ENCODE data around the gene LCP2. TPM values are rescaled to one million over a fixed set of nuclear protein-coding genes. Genes with fewer than 3 reads are reported as not detected.

The LCP2 gene
- total RNA-seq, 1 donor from 2014 or later = not detected

DNA sequence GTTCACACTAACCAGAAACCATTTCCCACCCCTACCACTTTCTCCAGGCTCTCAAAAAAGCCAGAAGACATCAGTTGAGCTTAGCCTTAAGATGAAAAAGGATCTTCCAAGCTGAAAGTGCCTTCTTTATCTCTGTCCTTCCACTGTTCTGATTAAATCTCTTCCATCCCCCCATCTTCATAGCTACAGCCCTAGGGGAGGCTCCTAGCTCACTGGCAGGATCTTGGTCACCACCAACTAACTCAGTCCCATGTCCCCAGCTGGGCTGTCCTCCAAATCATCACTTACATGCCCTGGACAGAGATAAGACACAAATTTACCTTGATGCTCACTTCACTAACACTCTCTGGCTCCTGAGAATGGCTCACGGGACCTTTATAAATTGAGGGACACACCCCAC, 14.3 kb downstream of the LCP2 start:
- Mint-ChIP-seq H3K27ac (no peak overlapping the region), H3K4me3 (no peak overlapping the region), H3K9me3 (peaks cover 14% of the 10 kb centered on the region), H3K27me3 (ENCODE audit: insufficient read depth, low read depth) (peaks cover 13% of the 10 kb centered on the region), H3K4me1 (peaks cover 18% of the 10 kb centered on the region), H3K36me3 (no peaks in the 10 kb centered on the region)
- Histone ChIP-seq H3K4me3 (no peak overlapping the region), H3K36me3 (no peaks in the 10 kb centered on the region), H3K9me3 (ENCODE audit: low read depth) (no peaks in the 10 kb centered on the region), H3K4me1 (peaks cover 24% of the 10 kb centered on the region), H3K9ac (no peak overlapping the region), H2AFZ (replicated peaks) (no peak overlapping the region), H3F3A (ENCODE audit: low read depth) (peaks cover 23% of the 10 kb centered on the region), H4K20me1 (ENCODE audit: low read depth) (no peaks in the 10 kb centered on the region), H3K4me2 (no peak overlapping the region), H3K79me2 (ENCODE audit: low read depth) (no peaks in the 10 kb centered on the region), H3K27ac (no peak overlapping the region), H3K27me3 (no peaks in the 10 kb centered on the region)
- TF ChIP-seq EZH2phosphoT487 (IDR thresholded peaks at IDR 0.05) = no peak
- no peak for DNase-seq (ENCODE audit: low spot score)

GRCh38 chr5:170280011-170280493, 17.5 kb downstream of the LCP2 start:
- Histone ChIP-seq H3F3A (ENCODE audit: low read depth) (peaks cover 23% of the 10 kb centered on the region), H3K27me3 (peaks cover 8% of the 10 kb centered on the region), H3K4me2 (peak overlapping the region; percentile 57), H3K79me2 (ENCODE audit: low read depth) (no peaks in the 10 kb centered on the region), H3K9ac (no peak overlapping the region), H3K36me3 (no peaks in the 10 kb centered on the region), H3K4me1 (peaks cover 29% of the 10 kb centered on the region), H2AFZ (replicated peaks) (peak overlapping the region; percentile 60), H3K27ac (no peak overlapping the region), H4K20me1 (ENCODE audit: low read depth) (no peaks in the 10 kb centered on the region), H3K4me3 (no peak overlapping the region), H3K9me3 (ENCODE audit: low read depth) (no peaks in the 10 kb centered on the region)
- no peak overlapping the region for H3K27ac Mint-ChIP-seq
- peaks cover 12% of the 10 kb centered on the region for H3K27me3 Mint-ChIP-seq (ENCODE audit: insufficient read depth, low read depth)
- DNase-seq (ENCODE audit: low spot score) = peak; percentile 68
- H3K9me3 Mint-ChIP-seq = peaks cover 6% of the 10 kb centered on the region
- H3K4me1 Mint-ChIP-seq = peaks cover 24% of the 10 kb centered on the region
- H3K36me3 Mint-ChIP-seq = no peaks in the 10 kb centered on the region
- H3K4me3 Mint-ChIP-seq = no peak overlapping the region
- TF ChIP-seq EZH2phosphoT487 (IDR thresholded peaks at IDR 0.05) = no peak
- no peak for TF ChIP-seq EZH2 (IDR thresholded peaks at IDR 0.05)

DNA sequence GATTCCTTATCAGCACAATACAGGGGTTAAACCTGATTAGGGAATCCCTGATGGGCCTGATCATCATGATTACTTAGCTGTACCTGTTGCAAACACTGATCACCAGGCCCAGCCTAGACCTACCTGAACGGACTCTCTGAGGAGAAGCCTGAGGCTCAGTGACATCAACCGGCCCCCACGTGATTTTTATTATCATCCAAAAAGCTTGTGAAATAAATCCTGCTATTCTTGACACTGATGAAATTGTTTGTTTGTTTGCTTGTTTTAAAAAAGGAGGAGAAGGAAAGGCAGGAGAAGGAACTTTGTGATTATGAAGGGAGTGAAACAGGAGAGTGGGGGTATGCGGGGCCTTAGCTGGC, 18.1 kb downstream of the LCP2 start:
- Histone ChIP-seq H3K27ac (no peak overlapping the region), H3K36me3 (no peaks in the 10 kb centered on the region), H4K20me1 (ENCODE audit: low read depth) (no peaks in the 10 kb centered on the region), H3K9me3 (ENCODE audit: low read depth) (no peaks in the 10 kb centered on the region), H3K79me2 (ENCODE audit: low read depth) (no peaks in the 10 kb centered on the region), H3K4me2 (peak overlapping the region; percentile 57), H3K4me1 (peaks cover 29% of the 10 kb centered on the region), H3K9ac (no peak overlapping the region), H3K4me3 (no peak overlapping the region), H2AFZ (replicated peaks) (no peak overlapping the region), H3F3A (ENCODE audit: low read depth) (peaks cover 23% of the 10 kb centered on the region), H3K27me3 (peaks cover 8% of the 10 kb centered on the region)
- Mint-ChIP-seq H3K27ac (no peak overlapping the region), H3K9me3 (peaks cover 4% of the 10 kb centered on the region), H3K27me3 (ENCODE audit: insufficient read depth, low read depth) (peaks cover 12% of the 10 kb centered on the region), H3K36me3 (no peaks in the 10 kb centered on the region), H3K4me1 (peaks cover 24% of the 10 kb centered on the region), H3K4me3 (no peak overlapping the region)
- no peak for DNase-seq (ENCODE audit: low spot score)
- TF ChIP-seq, protein P1, sequence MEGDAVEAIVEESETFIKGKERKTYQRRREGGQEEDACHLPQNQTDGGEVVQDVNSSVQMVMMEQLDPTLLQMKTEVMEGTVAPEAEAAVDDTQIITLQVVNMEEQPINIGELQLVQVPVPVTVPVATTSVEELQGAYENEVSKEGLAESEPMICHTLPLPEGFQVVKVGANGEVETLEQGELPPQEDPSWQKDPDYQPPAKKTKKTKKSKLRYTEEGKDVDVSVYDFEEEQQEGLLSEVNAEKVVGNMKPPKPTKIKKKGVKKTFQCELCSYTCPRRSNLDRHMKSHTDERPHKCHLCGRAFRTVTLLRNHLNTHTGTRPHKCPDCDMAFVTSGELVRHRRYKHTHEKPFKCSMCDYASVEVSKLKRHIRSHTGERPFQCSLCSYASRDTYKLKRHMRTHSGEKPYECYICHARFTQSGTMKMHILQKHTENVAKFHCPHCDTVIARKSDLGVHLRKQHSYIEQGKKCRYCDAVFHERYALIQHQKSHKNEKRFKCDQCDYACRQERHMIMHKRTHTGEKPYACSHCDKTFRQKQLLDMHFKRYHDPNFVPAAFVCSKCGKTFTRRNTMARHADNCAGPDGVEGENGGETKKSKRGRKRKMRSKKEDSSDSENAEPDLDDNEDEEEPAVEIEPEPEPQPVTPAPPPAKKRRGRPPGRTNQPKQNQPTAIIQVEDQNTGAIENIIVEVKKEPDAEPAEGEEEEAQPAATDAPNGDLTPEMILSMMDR (IDR thresholded peaks at IDR 0.05) = no peak
- TF ChIP-seq EZH2 (IDR thresholded peaks at IDR 0.05) (no peak), EZH2phosphoT487 (IDR thresholded peaks at IDR 0.05) (no peak)

- Mint-ChIP-seq H3K36me3 (no peaks in the 10 kb centered on the region), H3K27me3 (ENCODE audit: insufficient read depth, low read depth) (peaks cover 14% of the 10 kb centered on the region), H3K27ac (no peak overlapping the region), H3K4me3 (no peak overlapping the region), H3K4me1 (peaks cover 27% of the 10 kb centered on the region), H3K9me3 (peaks cover 4% of the 10 kb centered on the region)
- H3K79me2 ChIP-seq (ENCODE audit: low read depth) = no peaks in the 10 kb centered on the region
- peak; percentile 49 for DNase-seq (ENCODE audit: low spot score)
- no peaks in the 10 kb centered on the region for H4K20me1 ChIP-seq (ENCODE audit: low read depth)
- peaks cover 8% of the 10 kb centered on the region for H3K27me3 ChIP-seq
- H3K27ac ChIP-seq = no peak overlapping the region
- H3K4me1 ChIP-seq = peaks cover 32% of the 10 kb centered on the region
- TF ChIP-seq EZH2 (IDR thresholded peaks at IDR 0.05) (no peak), EZH2phosphoT487 (IDR thresholded peaks at IDR 0.05) (no peak)
- TF ChIP-seq, protein P1 (IDR thresholded peaks at IDR 0.05) = no peak
- H3K9ac ChIP-seq = no peak overlapping the region
- no peaks in the 10 kb centered on the region for H3K36me3 ChIP-seq
- H3K9me3 ChIP-seq (ENCODE audit: low read depth) = no peaks in the 10 kb centered on the region
- H3K4me3 ChIP-seq = no peak overlapping the region
- H2AFZ ChIP-seq (replicated peaks) = no peak overlapping the region
- H3F3A ChIP-seq (ENCODE audit: low read depth) = peaks cover 23% of the 10 kb centered on the region
- peak overlapping the region; percentile 57 for H3K4me2 ChIP-seq
Measured at GRCh38 chr5:170278611-170279458, 18.7 kb downstream of the LCP2 start.
